Tibial nerve (tissue), 3 donors: Measurements from ENCODE around the gene RAPGEF5.

ENCODE experiments used
- CTCF ChIP-seq, 5 experiments: fragments of 200-600 bp in 3 of 5; fragments of 450-650 bp in 2 of 5; sonication (generic) in 3 of 5; IDR thresholded peaks; one replicate each; pipeline ENCODE4 v1.5.1; 2016 to 2019; ENCODE audit warnings: antibody characterized with exemption in 5 of 5, mild to moderate bottlenecking in 3 of 5, moderate library complexity in 2 of 5
- POLR2A ChIP-seq, 2 donors: fragments of 450-650 bp; IDR thresholded peaks; one replicate each; pipeline ENCODE4 v1.6.1; 2017; ENCODE audit warnings: antibody characterized with exemption in 2 of 2, mild to moderate bottlenecking in 2 of 2, moderate library complexity in 2 of 2

GRCh38 chr7:22152690-22153089 is 204.3 kb downstream of the RAPGEF5 start:
- TF ChIP-seq CTCF (IDR thresholded peaks at IDR 0.05) (no peak), POLR2A (IDR thresholded peaks at IDR 0.05) (no peak)
